ENCODE data around the gene FAT3. TPM values are rescaled to one million over a fixed set of nuclear protein-coding genes. Genes with fewer than 3 reads are reported as not detected.

Gene FAT3
- total and polyA plus RNA-seq, 2 of the 4 experiments (the other 2 are of a cell fraction): 0.53 to 2.9 TPM

- POLR2A ChIA-PET (ENCODE audit: unreplicated experiment): no interaction called here
- Histone ChIP-seq H3K27me3 (ENCODE audit: control insufficient read depth, insufficient read depth, low read length) (no peaks in the 10 kb centered on the region), H3K4ac (ENCODE audit: low read depth, low read length) (no peak overlapping the region), H3K18ac (ENCODE audit: low read depth, low read length) (no peak overlapping the region), H2BK20ac (ENCODE audit: low read depth, low read length) (no peak overlapping the region), H3K4me2 (ENCODE audit: low read depth, low read length) (no peak overlapping the region), H3K9me1 (ENCODE audit: insufficient read depth, low read length) (no peaks in the 10 kb centered on the region), H3K4me3 (ENCODE audit: insufficient read depth, low read depth, low read length) (no peak overlapping the region), H3K9ac (ENCODE audit: low read depth, low read length) (no peak overlapping the region), H4K20me1 (ENCODE audit: insufficient read depth, low read length) (no peaks in the 10 kb centered on the region), H3K56ac (ENCODE audit: extremely low read depth, insufficient read depth, low read length) (no peak overlapping the region), H2AK5ac (ENCODE audit: low read depth, low read length) (no peak overlapping the region), H4K8ac (ENCODE audit: low read depth in 2 of 2, low read length in 2 of 2) (no peak overlapping the region), H3K27ac (ENCODE audit: insufficient read depth, low read length) (no peak overlapping the region), H2BK15ac (ENCODE audit: low read depth, low read length) (no peak overlapping the region), H3K9me3 (ENCODE audit: control insufficient read depth, insufficient read depth, low read length) (no peaks in the 10 kb centered on the region), H2BK5ac (ENCODE audit: low read depth, low read length, poor library complexity, severe bottlenecking) (no peak overlapping the region), H2AFZ (replicated peaks; ENCODE audit: low read length, poor library complexity) (no peak overlapping the region), H3K4me1 (ENCODE audit: control insufficient read depth, insufficient read depth, low read length) (no peaks in the 10 kb centered on the region), H3K79me1 (ENCODE audit: low read depth in 1 of 2, low read length in 2 of 2) (no peaks in the 10 kb centered on the region), H3K23ac (ENCODE audit: low read depth, low read length) (no peak overlapping the region), H3K36me3 (ENCODE audit: control insufficient read depth, insufficient read depth, low read length) (no peaks in the 10 kb centered on the region), H4K5ac (ENCODE audit: low read depth, low read length) (no peak overlapping the region), H4K91ac (ENCODE audit: insufficient read depth, low read depth, low read length) (no peak overlapping the region), H3K14ac (replicated peaks; ENCODE audit: low read depth, low read length) (no peak overlapping the region), H2BK120ac (ENCODE audit: low read depth, low read length) (no peak overlapping the region), H2AK9ac (replicated peaks; ENCODE audit: low read depth, low read length, poor library complexity) (no peak overlapping the region)
- no CpG with 5 or more reads among the region's 5 CpGs for WGBS, 2 experiments (ENCODE audit: extremely low coverage in 2 of 2, insufficient read length in 1 of 2)
- in situ Hi-C loops (cut with MboI; ENCODE audit: low sequenced_read_pairs): loop anchor here (10.0 to 25.0 kb wide), 2 partner anchors 326 to 673 kb away; no protein-coding TSS in a partner anchor
- CTCF ChIA-PET: no interaction called here
- DNase-seq: peak; percentile 33
- BruUV-seq (replicated peaks): no TSS peak
- ATAC-seq (ENCODE audit: low read depth): peak; percentile 83
- dilution Hi-C loops (cut with HindIII; ENCODE audit: low sequenced_read_pairs, unreplicated experiment): no loop called here
- TF ChIP-seq POLR2A (IDR thresholded peaks at IDR 0.05; ENCODE audit: low read depth, low read length): no peak
- no peak for TF ChIP-seq RCOR1 (IDR thresholded peaks at IDR 0.05; ENCODE audit: insufficient replicate concordance, low read length)
- TF ChIP-seq NFE2L2 (IDR thresholded peaks at IDR 0.05; ENCODE audit: low read depth, low read length): no peak
- no peak for TF ChIP-seq CEBPB (IDR thresholded peaks at IDR 0.05; ENCODE audit: low read depth, low read length)
- no peak for TF ChIP-seq USF2 (IDR thresholded peaks at IDR 0.05; ENCODE audit: low read depth, low read length)
- peak; percentile 60 for TF ChIP-seq RAD21 (IDR thresholded peaks at IDR 0.05; ENCODE audit: low read length)
- no peak for TF ChIP-seq MXI1 (IDR thresholded peaks at IDR 0.05; ENCODE audit: borderline replicate concordance, low read depth, low read length)
- peak; percentile 59 for TF ChIP-seq SMC3 (IDR thresholded peaks at IDR 0.05; ENCODE audit: low read depth, low read length)
- peak; percentile 39 for TF ChIP-seq CTCF (conservative IDR thresholded peaks at IDR 0.05; ENCODE audit: low read depth, low read length)
- TF ChIP-seq CHD1 (IDR thresholded peaks at IDR 0.05; ENCODE audit: low read depth, low read length): no peak
- intact Hi-C loops (cut with micrococcal nuclease): loop anchor here (1.0 to 10.0 kb wide), 3 partner anchors 63 to 675 kb away; no protein-coding TSS in a partner anchor
These were observed 12.9 kb upstream of the FAT3 start for GRCh38 chr11:92211576-92212167.

Data from IMR-90 (cell line).